Measurements from ENCODE around the gene FDXR.

FDXR gene

GRCh38 chr17:74875977-74876593 is 3.3 kb upstream of the FDXR start:
- H3K4me1 Mint-ChIP-seq: peaks cover 61% of the 10 kb centered on the region
- peak overlapping the region; percentile 41 for H3K27ac Mint-ChIP-seq
- no peak for DNase-seq
- no peaks in the 10 kb centered on the region for H3K36me3 Mint-ChIP-seq (ENCODE audit: low read depth)
- no peak overlapping the region for H3K4me3 Mint-ChIP-seq
- H3K9me3 Mint-ChIP-seq: no peaks in the 10 kb centered on the region
- H3K27me3 Mint-ChIP-seq (ENCODE audit: low read depth, poor library complexity): peaks cover 7% of the 10 kb centered on the region
- TF ChIP-seq CTCF (IDR thresholded peaks at IDR 0.05): no peak

GRCh38 chr17:74875155-74875976 is 2.6 kb upstream of the FDXR start:
- Mint-ChIP-seq H3K27me3 (ENCODE audit: low read depth, poor library complexity) (peaks cover 4% of the 10 kb centered on the region), H3K4me3 (peak overlapping the region; percentile 3)

GRCh38 chr17:74874615-74875037 is 1.8 kb upstream of the FDXR start:
- H3K9me3 Mint-ChIP-seq: no peaks in the 10 kb centered on the region
- H3K27me3 Mint-ChIP-seq (ENCODE audit: low read depth, poor library complexity): peaks cover 4% of the 10 kb centered on the region
- no peak for DNase-seq
- peak overlapping the region; percentile 3 for H3K4me3 Mint-ChIP-seq
- H3K27ac Mint-ChIP-seq: no peak overlapping the region
- no peak for TF ChIP-seq CTCF (IDR thresholded peaks at IDR 0.05)
- no peaks in the 10 kb centered on the region for H3K36me3 Mint-ChIP-seq (ENCODE audit: low read depth)
- H3K4me1 Mint-ChIP-seq: peaks cover 62% of the 10 kb centered on the region

More at GRCh38 chr17:74875155-74875976, 2.6 kb upstream of the FDXR start:
- Mint-ChIP-seq H3K36me3 (ENCODE audit: low read depth) (no peaks in the 10 kb centered on the region), H3K27ac (peak overlapping the region; percentile 41), H3K4me1 (peaks cover 64% of the 10 kb centered on the region), H3K9me3 (no peaks in the 10 kb centered on the region)
- no peak for TF ChIP-seq CTCF (IDR thresholded peaks at IDR 0.05)
- no peak for DNase-seq

GRCh38 chr17:74873874-74874614 is 1.2 kb upstream of the FDXR start:
- peak overlapping the region; percentile 93 for H3K4me3 Mint-ChIP-seq
- TF ChIP-seq CTCF (IDR thresholded peaks at IDR 0.05): no peak
- H3K27me3 Mint-ChIP-seq (ENCODE audit: low read depth, poor library complexity): peaks cover 4% of the 10 kb centered on the region
- no peaks in the 10 kb centered on the region for H3K9me3 Mint-ChIP-seq
- peak overlapping the region; percentile 87 for H3K27ac Mint-ChIP-seq
- no peaks in the 10 kb centered on the region for H3K36me3 Mint-ChIP-seq (ENCODE audit: low read depth)
- peaks cover 65% of the 10 kb centered on the region for H3K4me1 Mint-ChIP-seq
- DNase-seq: no peak

GRCh38 chr17:74873037-74873873 is 461 bp upstream of the FDXR start:
- H3K27me3 Mint-ChIP-seq (ENCODE audit: low read depth, poor library complexity): peaks cover 7% of the 10 kb centered on the region
- peak overlapping the region; percentile 93 for H3K4me3 Mint-ChIP-seq
- H3K9me3 Mint-ChIP-seq: no peaks in the 10 kb centered on the region
- H3K4me1 Mint-ChIP-seq: peaks cover 72% of the 10 kb centered on the region
- no peaks in the 10 kb centered on the region for H3K36me3 Mint-ChIP-seq (ENCODE audit: low read depth)
- peak overlapping the region; percentile 87 for H3K27ac Mint-ChIP-seq
- no peak for TF ChIP-seq CTCF (IDR thresholded peaks at IDR 0.05)
- peak; percentile 99 for DNase-seq
